AG04450 (cell line): ENCODE results near the gene OPHN1. TPM values are rescaled to one million over a fixed set of nuclear protein-coding genes. Genes with fewer than 3 reads are reported as not detected.

Experiments used
- CTCF ChIA-PET: fragments of 300-600, 350-600 bp; formaldehyde crosslinking; extraction: SDS; loops from one replicate; lab custom pipeline; 2022; ENCODE audit warnings: antibody characterized with exemption, inconsistent platforms; lab: Charles Lee
- POLR2A ChIA-PET: fragments of 350-600 bp; formaldehyde crosslinking; extraction: SDS; loops from one replicate; lab custom pipeline; 2021; ENCODE audit warnings: antibody characterized with exemption, inconsistent platforms; lab: Yijun Ruan, JAX
- DNase-seq: peaks from one replicate; pipeline ENCODE4 v3.0.0-alpha.2; 2011; ENCODE audit warnings: low read depth, low spot score
- H3K27ac ChIP-seq: one replicate; pipeline ENCODE4 v1.5.1; 2012; ENCODE audit warnings: low read depth, low read length, control low read depth
- H3K27me3 ChIP-seq: one replicate; pipeline ENCODE4 v1.6.0; 2012; ENCODE audit warnings: low read length; ENCODE audit not compliant: control insufficient read depth, insufficient read depth
- H3K4me3 ChIP-seq: 2 replicates; pipeline ENCODE4 v1.5.1; 2011; ENCODE audit warnings: mild to moderate bottlenecking, low read depth, low read length, control low read depth
- H3K9me3 ChIP-seq: 2 replicates; pipeline ENCODE4 v1.5.1; 2012; ENCODE audit warnings: low read length; ENCODE audit not compliant: control insufficient read depth, insufficient read depth
- CTCF ChIP-seq: IDR thresholded peaks from 2 replicates; pipeline ENCODE4 v1.5.1; 2011; ENCODE audit warnings: low read depth, low read length, control low read depth, inconsistent platforms
- polyA plus RNA-seq: library from polyadenylated mRNA; depleted of rRNA; stranded (reverse); fragments of >200 nt; gene quantifications from 2 replicates; pipeline ENCODE4 v1.2.3, GENCODE V29; 2011

Gene OPHN1
- polyA plus RNA-seq, 1 experiment = 6.7 TPM

GRCh38 chrX:68061206-68061535 lies 372.1 kb downstream of the OPHN1 start:
- Histone ChIP-seq H3K27me3 (no peaks in the 10 kb centered on the region), H3K4me3 (no peak overlapping the region), H3K27ac (no peak overlapping the region), H3K9me3 (no peaks in the 10 kb centered on the region)
- CTCF ChIA-PET = no interaction called here
- POLR2A ChIA-PET = no interaction called here
- no peak for TF ChIP-seq CTCF
- DNase-seq = no peak

DNA sequence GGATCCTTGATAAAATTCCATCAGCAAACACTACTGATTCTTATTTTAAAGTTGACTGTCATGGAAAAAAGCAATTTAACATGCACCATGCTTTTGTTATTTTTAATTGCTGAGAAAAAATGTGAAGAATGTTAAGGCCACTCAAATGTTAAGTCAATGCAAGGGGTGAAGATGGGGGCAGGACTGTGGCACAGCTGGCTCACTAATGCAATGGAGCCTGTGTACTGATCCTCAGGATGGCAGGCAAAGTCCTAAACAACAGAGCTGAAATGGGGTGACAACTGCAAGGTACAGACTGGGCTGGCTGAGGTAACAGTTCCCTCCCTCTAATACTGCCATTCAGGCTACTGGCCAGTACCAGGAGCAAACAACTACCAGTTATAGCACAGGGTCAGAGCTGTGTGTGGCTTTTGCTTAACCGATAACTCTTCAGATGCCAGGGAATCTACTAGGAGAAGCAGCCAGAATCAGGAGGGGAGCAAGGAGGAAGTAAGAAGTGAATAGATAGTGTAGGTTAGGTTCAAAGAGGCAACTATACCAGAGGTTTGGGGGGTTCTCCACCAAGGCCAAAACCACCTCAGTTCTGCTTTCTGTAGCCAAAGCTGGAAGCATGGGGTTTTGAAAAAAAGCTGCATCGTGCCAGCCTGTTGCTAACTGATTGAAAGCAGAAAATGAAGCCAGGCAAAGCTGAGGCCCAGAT lies 372.6 kb downstream of the OPHN1 start:
- ChIA-PET POLR2A (no interaction called here), CTCF (no interaction called here)
- no peak overlapping the region for H3K4me3 ChIP-seq
- DNase-seq = no peak
- TF ChIP-seq CTCF = no peak
- no peaks in the 10 kb centered on the region for H3K27me3 ChIP-seq
- no peaks in the 10 kb centered on the region for H3K9me3 ChIP-seq
- no peak overlapping the region for H3K27ac ChIP-seq

DNA sequence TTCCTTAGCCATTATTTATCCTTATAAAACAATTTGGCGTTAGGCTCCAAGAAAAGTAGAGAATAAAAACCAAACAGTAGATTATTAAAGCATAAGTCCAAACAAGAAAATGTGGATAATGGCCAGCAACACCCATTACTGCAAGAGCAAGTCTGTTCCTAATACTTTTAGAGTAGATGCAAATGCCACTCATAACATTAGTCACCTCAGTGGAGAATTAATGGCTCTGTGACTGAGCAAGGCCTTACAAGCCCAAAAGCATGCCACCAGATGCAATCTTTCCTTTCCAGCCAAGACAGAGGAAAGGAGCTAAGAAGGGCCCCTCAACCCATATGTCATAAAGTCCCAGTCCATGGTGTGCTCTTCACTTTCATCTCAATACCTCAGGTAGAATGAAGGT lies 373.8 kb downstream of the OPHN1 start:
- POLR2A ChIA-PET = no interaction called here
- TF ChIP-seq CTCF = no peak
- H3K27me3 ChIP-seq = no peaks in the 10 kb centered on the region
- H3K27ac ChIP-seq = no peak overlapping the region
- CTCF ChIA-PET = no interaction called here
- H3K9me3 ChIP-seq = no peaks in the 10 kb centered on the region
- H3K4me3 ChIP-seq = no peak overlapping the region
- no peak for DNase-seq

DNA sequence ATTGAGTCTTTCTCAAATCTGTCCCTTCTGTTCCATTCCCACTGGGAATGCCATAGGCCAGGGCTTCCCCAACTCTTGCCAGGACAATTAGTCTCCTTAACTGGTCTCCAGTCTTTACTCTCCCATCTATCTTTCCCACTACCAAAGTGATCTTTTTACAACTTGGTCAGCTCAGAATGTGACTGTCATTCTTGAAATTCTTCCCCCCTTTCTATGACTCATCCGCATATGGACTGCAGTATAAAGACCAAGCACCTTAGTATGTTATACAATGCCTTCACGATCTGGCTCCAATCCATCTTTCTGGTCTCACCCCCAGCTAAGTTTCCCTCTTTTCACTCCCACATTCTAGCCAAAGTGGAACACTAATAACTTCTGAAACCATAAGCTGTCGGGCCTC lies 383.8 kb downstream of the OPHN1 start:
- DNase-seq = no peak
- Histone ChIP-seq H3K27me3 (no peaks in the 10 kb centered on the region), H3K9me3 (no peaks in the 10 kb centered on the region), H3K27ac (no peak overlapping the region), H3K4me3 (no peak overlapping the region)
- ChIA-PET CTCF (no interaction called here), POLR2A (no interaction called here)
- no peak for TF ChIP-seq CTCF

- no peak overlapping the region for H3K4me3 ChIP-seq
- CTCF ChIA-PET = no interaction called here
- H3K9me3 ChIP-seq = no peaks in the 10 kb centered on the region
- no peak for DNase-seq
- TF ChIP-seq CTCF = no peak
- POLR2A ChIA-PET = no interaction called here
- H3K27me3 ChIP-seq = no peaks in the 10 kb centered on the region
- no peak overlapping the region for H3K27ac ChIP-seq
Observed at GRCh38 chrX:68048774-68049173, 384.5 kb downstream of the OPHN1 start.
